ENCODE measurements around the gene ZBTB42.

DNA sequence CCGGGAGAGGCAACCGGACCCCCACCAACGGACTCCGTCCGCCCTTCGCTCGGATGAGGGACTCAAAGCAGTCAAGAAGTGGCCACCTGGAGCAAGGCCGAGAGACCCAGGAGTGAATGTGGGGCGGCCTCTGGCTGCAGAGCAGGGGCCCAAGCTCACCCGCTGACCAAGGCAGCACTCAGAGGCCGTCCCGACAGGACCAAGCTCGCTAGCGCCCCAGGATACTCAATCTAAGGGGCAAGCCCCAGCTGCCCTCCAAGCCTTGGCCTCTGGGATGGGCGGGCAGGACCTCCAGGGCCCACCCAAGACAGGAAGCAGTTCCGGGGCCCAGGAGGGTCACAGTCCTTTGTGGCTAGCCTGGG is 6.3 kb upstream of the ZBTB42 start:
- TF ChIP-seq ZNF768 (tag by site-specific recombination; IDR thresholded peaks at IDR 0.05) (no peak), ZNF426 (tag by site-specific recombination; IDR thresholded peaks at IDR 0.05) (no peak), BCL11A (tag by site-specific recombination; IDR thresholded peaks at IDR 0.05; ENCODE audit: low read depth) (no peak)

All from HEK293 (cell line).